Renal cortex interstitium (tissue), 11 donors: Measurements from ENCODE around the gene SCGB1D2. TPM values are rescaled to one million over a fixed set of nuclear protein-coding genes. Genes with fewer than 3 reads are reported as not detected.
A peak's percentile ranks its signal among the peaks of the same experiment; 100 is the strongest.

Experiments used
- DNase-seq, 11 donors: peaks; one replicate each; pipeline ENCODE4 v3.0.0-alpha.2; 2013; ENCODE audit warnings: low read depth in 9 of 11, low spot score in 4 of 11; ENCODE audit errors: extremely low read depth in 1 of 11
- polyA plus RNA-seq, 3 donors: library from polyadenylated mRNA; unstranded; fragments of 120-200 nt; gene quantifications; one replicate each; pipeline ENCODE4 v1.2.1, GENCODE V29; 2013; ENCODE audit not compliant: insufficient read length in 3 of 3

SCGB1D2 gene
- polyA plus RNA-seq, 3 donors, result 2.1 to 2.3 (median 2.1) TPM

GRCh38 chr11:62245271-62245753 lies 3.3 kb downstream of the SCGB1D2 start:
- peak in 10 of 11 donors; percentile 10 to 62 (median 46) for DNase-seq

- no peak for DNase-seq
Observed at GRCh38 chr11:62251698-62252097, 9.7 kb downstream of the SCGB1D2 start.

GRCh38 chr11:62253999-62254542 lies 12.0 kb downstream of the SCGB1D2 start:
- DNase-seq, result no peak

- DNase-seq, result no peak
Observed at GRCh38 chr11:62256281-62256680, 14.2 kb downstream of the SCGB1D2 start.

- no peak for DNase-seq
Observed at GRCh38 chr11:62260261-62260953, 18.4 kb downstream of the SCGB1D2 start.

- DNase-seq, result no peak
Observed at GRCh38 chr11:62264004-62264403, 22.0 kb downstream of the SCGB1D2 start.

- DNase-seq, result no peak
Observed at GRCh38 chr11:62266558-62266957, 24.5 kb downstream of the SCGB1D2 start.

GRCh38 chr11:62267050-62267449 lies 25.0 kb downstream of the SCGB1D2 start:
- no peak for DNase-seq

GRCh38 chr11:62267576-62267975 lies 25.5 kb downstream of the SCGB1D2 start:
- DNase-seq, result no peak

GRCh38 chr11:62269654-62270278 lies 27.7 kb downstream of the SCGB1D2 start, which contains the start of gene SCGB2A2:
SCGB2A2 (plus strand) TSS chr11:62270158; CDS start chr11:62270217, 59 bp downstream.
- no peak for DNase-seq

GRCh38 chr11:62273284-62273683 lies 31.2 kb downstream of the SCGB1D2 start:
- DNase-seq, result no peak

GRCh38 chr11:62273789-62274275 lies 31.8 kb downstream of the SCGB1D2 start:
- no peak for DNase-seq

GRCh38 chr11:62280452-62280851 lies 38.4 kb downstream of the SCGB1D2 start:
- DNase-seq, result no peak

Other genes starting within 250 kb of the SCGB1D2 start
- 10 to 100 TPM; 35.5 to 43.4 (median 38.9) TPM for gene INCENP, start 118.2 kb upstream of the SCGB1D2 start, polyA plus RNA-seq
- gene SCGB1D1, start 52.0 kb upstream of the SCGB1D2 start, polyA plus RNA-seq, result not detected
- under 1 TPM; 0.27 to 0.59 (median 0.51) TPM for gene SCGB2A1, start 33.6 kb upstream of the SCGB1D2 start, polyA plus RNA-seq
- not detected for gene SCGB2A2, start 27.9 kb downstream of the SCGB1D2 start, polyA plus RNA-seq
- not detected for gene SCGB1D4, start 56.8 kb downstream of the SCGB1D2 start, polyA plus RNA-seq
- 10 to 100 TPM; 61.7 to 69.6 (median 63.0) TPM for gene ASRGL1, start 95.2 kb downstream of the SCGB1D2 start, polyA plus RNA-seq
- gene SCGB1A1, start 176.8 kb downstream of the SCGB1D2 start, polyA plus RNA-seq, result not detected